Activated CD8-positive, alpha-beta memory T cell treated with anti-CD3 and anti-CD28 coated beads for 24 hours (primary cell): ENCODE data around the gene CCDC82.

ENCODE experiments used
- DNase-seq: peaks from one replicate; pipeline ENCODE4 v3.0.0-alpha.2; 2020

CCDC82 gene

DNA sequence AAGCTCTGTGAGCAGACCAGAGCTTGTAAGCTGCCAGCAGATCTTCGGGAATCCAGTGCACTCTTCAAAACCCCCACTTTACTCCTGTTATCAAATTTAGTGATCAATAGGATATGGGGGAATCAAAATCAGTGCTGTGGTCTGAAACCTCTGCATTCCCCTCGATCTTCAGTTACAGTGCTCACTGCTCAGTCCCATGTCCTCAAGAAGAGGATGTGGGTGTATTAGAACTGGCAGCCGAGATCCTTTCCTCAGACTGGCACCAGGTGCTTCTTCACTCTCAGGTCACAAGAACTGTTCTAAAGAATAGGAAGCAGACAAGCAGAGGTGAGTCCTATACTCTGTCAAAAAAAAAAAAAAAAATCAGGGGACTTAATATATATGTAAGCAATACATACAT, 31.4 kb downstream of the CCDC82 start:
- DNase-seq = no peak

DNA sequence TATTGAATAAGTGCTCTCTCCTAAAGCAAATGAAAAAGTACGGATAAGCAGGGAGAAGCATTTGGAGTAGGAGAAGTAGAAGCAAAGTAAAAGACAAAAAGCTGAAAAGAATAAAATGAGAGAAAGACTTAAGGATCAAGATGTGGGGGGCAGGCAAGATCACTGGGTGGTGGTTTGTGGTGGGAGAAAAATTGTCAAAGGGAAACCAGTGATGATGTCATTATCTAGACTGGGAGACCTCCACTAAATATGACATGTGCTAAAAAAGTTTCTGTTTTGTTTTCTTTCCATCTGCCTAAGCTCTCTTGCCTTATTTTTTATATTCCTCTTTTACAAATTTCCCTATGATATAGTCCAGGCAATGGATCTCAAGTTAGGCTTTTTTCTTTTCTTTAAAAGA, 31.9 kb downstream of the CCDC82 start:
- DNase-seq = no peak

DNA sequence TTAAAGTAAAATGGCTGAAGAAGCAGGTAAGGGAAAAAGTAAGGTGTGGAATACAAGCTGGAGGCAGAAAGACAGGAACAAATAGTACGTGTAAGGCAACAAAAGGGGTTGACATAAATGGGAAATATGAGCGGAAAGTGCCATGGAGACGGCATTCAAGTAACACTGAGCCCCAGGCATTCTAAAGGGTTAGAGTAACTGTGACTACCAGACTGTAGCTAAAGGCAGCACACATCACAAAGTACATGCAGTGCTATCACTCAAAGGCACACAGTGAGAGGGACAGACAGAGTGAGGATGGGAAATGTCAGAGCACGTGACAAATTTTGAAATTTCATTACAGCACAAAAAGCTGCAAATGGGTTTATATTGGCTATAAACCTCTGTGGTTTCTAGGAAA, 32.9 kb downstream of the CCDC82 start:
- no peak for DNase-seq

DNA sequence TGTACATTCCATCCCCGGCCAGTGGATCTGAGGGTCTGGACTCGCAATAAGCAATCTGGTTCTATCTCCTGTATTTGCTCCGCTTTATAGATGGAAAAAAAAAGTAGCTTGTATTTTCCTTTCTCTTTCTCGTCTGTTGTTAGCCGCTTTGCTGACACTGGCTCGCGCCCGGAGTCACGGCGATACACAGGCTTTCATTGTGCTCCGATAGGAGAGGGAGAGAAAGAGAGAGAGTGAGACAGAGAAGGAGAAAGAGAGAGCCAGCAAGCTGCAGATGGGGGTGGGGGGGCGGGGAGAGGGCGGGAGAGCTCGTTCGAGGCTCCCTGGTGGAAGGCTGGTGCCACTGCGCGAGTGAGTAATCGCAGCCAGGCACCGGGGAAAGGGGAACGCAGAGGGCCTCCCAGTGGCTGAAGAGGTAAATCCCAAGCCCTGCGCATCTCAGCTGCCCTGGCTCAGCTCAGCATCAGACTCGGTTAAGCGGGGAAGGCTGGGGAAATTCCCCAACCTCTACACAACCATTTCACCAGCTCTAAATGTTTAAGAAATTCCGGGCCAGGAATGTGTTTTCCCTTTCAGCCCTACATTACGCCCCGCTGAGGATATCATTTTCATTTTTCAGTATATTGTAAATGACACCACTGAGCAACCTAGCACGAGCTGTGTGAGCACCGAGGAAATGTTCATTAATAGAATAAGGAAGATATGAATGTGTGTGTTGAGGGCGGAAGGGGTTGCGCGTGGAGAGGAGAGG, 46.6 kb downstream of the CCDC82 start, which contains the start of gene MAML2:
Gene MAML2 (minus strand): TSS at position 235 of the 751 bp plus-strand sequence. CDS start 1,300 bp downstream, outside the sequence.
- peak; percentile 90 for DNase-seq

DNA sequence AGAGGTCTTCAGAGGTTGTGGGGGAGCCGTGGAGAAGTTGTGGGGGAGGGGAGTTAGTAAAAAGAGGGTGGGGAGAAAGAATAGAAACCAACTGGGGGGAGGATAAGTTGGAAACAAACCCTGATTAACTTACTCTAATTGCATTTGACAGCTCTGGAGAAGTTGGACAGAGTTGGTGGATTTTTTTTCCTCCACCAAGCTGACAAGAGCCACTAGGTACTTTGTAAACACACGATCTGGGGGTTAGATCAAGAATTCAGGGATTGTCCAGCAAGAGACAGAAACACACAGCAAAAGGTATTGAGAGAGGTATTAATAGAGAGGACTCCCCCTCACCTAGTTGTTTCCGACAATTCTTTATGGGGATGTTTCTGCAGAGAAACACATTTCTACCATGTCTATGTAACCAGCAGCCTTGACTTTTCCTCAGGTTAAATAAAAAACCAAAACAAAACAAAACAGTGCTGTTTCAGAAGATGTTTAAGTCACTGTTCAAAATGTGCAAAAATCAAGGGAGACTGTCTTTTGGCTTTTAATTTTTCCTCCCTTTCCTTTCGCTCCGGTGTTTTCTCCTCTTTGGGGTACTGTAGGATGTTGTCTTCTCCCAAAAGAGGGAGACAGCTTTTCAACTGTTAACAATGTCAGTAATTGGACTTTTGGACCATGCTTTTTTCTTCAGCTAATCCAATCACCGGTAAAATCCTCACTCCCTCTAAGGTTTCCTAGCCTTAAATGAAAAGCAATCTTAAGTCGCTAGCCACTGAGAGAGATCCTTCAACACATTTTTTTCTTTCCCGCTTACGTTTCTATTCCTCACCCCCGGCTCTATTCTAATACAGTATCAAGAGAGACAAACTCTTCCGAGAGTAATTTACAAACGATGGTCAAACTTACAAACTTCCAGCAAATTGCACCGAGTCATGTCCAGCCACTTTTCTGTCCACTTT, 47.4 kb downstream of the CCDC82 start:
- DNase-seq = no peak

DNA sequence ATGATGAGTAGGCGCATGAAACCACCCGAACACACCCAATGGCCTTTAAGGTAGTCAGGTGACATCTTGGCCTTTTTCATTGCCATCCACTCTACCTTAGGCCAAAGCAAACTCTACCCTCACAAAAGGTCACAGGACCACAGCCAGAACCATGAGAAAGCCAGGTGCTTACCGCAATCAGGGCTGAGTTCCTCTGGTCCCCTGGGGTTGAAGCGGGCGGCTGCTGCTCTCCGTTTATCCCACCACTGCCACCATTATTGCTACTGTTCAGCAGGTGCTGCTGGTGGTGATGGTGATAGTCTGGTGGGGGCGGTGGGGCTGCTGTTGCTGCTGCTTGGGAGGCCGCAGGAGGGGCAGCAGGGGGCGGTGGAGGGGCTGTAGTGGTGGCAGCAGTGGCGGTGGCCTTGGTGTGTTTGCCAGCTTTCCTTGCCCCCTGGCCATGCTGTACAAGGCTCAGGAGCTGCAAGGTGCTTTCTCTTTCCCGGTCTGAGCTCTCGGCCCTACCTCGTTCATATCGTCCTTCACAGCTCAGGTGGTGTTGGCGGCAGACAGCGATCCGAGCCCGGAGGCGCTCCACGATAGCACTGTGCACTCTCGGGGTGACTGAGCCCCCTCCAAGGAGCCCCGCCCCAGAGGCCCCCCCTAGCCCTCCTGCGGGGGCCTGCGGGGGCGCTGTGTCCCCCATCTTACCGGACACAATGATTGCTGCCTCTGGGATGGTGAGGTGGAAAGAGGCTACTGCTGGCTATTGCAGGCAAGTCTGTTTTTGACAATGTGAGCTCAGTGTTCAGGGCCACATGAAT, 48.3 kb downstream of the CCDC82 start:
- peak; percentile 83 for DNase-seq

DNA sequence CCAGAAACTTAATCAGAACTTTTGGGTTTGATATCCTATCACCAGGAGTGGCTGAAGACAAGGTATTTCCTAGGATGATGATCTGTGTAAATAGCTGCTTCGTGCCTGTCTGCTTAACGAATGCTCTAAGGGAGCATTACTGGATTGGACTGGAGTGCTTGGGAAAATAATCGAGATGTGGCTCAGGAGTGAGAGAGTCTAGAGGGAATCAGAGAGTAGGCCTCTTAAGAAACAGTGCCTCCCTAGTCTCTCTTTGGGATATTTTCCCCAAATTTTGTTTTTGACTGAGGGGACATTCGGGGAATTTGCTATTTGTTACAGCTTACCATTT, 49.2 kb downstream of the CCDC82 start:
- DNase-seq = no peak

DNA sequence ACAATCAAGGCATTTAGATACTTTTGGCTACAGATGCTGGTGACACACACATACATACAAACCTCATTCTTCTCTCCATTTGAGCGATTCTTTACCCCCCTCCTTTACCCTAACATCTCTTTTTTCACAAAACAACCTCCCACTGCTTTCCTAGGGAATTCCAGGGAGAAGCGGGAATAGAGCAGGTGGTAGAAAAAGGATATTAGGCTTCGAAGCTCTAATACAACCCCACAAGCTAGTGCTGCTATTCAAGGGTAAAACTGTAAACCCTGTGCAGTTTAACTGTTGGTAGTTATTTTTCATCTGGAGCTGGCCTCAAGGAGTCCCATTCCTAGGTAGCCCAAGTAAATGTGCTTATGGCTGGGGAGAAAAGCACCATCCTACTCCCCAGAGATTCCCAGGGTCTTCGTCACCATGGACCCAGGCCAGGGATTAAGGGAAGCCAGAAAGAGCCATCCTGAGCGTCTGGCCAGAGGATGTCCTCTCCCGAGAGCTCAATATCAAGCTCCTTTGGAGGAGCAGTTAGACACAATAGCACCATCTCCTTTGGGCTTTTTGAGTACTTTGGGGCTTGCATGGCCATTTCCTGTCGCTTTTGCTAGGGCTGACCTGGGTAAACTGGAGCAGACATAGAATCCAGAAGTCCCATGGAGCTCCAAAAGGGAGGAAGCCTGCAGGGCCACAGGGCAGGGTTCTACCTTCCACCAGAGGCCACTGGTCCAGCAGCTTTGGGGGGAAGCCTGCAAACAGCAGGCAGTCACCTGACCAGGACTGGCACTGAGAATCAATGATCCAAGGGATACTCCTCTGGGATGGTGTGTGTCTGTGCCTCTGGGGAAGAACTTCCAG, 49.8 kb downstream of the CCDC82 start:
- DNase-seq = peak; percentile 66

DNA sequence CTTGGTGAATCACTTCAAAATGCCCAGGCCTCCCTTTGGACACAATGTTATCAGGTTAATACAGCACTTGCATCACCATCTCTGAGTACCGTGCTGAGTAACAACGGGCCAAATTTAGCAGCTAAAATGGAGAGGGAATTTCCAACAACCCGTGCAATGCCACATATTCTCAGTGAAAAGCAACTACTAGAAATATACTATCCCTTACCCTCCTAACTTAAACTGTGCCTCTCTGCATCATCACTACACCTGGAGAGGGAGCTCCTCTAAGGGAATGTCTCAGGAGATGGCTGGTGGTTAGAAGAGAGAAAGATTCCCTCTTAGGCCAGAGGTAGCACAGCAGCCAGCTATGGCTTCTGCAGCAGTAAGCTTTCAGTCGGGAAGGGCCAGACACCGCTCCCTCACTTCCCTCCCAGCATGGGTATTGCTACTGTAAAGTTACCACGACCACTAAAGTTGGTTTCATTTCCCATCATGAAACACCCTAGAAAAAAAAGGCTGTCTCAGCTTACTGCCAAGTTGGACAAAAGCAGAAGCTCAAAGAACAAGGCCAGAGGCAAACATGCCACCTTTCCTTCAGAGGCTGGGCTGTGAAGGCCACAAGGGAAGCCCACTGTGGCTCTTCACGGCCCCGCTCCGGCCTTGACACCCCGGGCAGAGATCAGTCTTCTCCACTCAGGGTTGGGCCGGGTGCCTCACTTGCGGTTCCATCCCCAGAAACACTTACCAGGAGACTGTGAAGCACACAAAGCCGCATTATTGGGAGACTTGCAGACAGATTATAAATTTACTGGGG, 50.6 kb downstream of the CCDC82 start:
- DNase-seq = peak; percentile 71

DNA sequence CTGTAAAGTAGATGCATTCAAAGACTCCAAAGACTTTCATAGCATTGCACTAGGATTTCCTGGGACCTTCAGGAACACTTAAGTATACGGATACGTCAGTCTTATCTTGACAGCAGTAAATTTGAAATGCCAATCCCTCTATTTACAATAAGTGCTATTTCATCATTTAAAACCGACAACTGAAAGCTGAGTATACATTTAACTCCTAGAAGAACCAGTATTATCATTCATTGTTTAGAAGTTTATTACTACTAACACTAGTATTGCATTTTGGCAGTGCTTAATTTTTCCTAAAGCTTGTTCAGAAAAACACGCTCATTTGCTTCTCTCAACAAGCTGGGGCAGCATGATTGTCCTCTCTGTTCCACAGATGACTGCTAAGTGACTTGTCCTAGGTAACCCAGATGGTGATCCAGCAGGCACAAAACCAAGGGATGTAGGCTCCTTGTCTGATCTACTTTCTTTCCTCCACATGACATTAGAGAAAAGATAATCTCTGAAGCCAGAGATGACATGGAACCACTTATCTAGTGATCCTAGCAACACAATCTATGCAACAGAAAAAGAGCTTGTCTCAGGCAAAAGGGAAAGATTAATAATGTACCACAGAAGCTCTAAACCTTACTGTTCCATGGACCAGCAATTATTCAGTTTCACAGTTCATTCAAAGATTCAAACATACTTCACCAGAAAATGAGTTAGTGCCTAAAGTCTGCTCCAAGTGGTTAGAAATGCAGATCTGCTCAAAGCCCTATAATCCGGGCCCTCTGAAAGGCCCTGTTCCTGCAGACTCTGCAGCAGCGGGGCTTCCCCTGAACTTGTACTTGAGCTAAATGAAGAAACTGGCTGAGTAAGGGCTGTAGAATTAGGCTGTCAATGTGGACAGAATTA, 51.9 kb downstream of the CCDC82 start:
- no peak for DNase-seq

DNA sequence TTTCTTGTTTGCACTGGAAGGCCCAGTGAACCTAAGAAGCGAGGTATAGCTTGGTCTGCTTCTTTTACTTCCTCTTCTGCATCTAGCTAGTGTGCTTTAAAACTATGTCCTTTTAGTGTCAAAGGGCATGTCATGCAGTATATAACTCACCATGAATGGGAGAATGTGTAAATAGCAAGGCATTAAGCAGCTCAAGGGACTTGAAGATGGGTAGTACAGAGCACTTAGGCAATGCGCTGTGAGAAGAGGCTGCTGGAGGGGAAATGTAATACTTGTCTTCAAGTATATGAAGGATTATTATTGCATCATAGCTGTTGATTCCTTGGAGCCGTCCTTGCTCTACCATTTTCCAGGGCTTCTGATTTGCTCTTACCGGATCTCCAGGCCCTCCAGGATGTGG, 54.3 kb downstream of the CCDC82 start:
- DNase-seq = no peak

DNA sequence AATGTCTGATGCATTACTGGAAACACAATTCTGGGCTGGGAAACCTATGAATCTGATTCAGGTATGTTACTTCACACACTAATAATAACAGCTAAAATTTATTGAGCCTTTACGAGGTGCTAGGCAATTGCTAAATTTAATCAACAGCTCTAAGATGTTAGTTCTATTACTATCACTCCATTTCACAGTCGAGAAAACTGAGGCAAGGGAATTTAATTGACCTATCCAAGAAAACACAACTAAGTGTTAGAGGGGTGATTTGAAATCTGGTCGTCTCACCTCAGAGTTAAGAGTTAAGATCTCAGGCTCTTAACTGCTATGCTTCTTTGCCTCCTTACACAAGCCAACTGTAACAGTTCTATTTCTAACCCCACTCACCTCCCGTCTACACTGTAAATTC, 55.5 kb downstream of the CCDC82 start:
- DNase-seq = no peak

DNA sequence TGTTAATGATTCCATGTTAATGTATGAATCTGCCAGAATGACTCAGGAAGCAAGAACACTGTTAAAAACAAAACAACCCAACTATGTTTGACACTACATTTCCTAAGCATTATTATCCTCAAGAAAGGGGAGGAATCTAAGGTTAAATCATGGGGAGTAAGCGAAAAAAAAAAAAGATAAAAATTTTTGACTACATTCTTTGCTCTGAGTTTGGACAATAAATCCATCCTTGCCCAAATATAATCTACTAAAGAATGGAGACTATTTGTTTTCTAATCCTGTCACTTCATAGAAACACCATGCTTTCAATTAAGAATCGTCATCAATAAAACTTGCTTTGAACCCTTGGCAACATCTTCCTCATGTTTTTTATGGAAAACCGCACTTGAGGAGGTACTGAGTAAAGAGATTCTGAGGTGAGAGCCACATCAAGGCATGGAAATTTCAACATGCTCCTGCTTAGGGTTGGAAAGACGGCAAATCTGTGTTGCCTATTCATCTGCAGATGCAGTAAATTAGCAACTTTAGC, 56.5 kb downstream of the CCDC82 start:
- DNase-seq = no peak

DNA sequence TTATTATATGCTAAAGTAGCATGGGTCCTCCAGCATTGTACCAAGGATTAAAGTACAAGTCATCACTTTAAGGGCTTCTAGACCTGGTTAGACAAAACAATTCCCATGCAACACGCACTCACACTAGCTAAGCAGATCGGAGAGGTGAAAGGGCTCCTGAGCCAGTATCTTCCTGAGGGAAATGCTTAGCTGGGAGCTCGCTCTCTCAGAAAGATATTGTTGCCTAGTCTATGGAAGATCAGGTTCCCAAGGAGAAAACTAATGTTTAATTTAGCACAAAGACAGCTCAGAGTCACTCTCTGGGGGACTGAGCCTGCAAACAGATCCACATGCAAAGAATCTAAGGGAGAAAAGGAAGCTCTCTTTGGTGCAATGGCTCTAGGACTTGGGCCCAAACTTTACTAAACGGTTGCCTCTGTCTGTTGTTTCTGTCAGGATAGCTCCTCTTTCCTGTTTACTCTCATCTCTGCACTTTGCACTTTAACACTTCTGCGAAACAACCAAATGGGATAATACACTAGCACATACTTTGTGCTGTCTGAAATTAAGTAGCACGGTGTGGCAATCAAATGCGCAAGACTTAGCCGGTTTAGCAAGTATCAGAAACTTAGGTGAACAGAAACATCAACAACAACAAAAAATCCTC, 57.5 kb downstream of the CCDC82 start:
- DNase-seq = no peak

DNA sequence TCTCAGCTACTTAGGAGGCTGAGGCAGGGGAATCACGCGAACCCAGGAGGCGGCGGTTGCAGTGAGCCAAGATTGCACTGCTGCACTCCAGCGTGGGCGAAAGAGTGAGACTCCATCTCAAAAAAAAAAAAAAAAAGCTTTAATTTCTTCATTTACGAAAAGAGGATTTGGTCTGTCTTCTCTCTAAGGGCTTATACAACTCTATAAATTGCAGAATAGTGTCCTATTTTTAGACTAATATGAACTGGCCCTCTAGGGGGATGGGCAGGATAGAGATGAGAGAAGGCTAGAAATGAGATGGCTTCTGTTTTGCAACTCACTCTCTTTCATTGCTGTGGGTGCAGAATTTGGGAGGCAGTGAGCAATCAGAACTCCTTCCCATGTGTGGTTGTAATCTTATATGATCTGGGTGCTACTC, 58.0 kb downstream of the CCDC82 start:
- DNase-seq = no peak

DNA sequence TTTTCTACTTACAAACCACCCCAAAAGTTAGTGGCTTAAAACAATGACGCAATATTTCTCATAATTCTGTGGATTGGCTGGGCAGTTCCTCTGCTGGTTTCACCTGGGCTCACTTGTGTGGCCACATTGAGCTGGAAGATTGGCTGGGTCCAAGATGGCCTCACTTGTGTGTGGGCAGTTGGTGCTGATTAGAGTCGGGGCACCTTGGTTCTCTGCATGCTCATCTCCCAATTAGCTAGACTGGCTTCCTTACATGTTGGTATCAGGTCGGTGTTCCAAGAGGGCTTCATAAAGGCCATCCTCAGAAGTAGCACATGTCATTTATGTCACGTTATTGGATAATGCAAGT, 59.2 kb downstream of the CCDC82 start:
- no peak for DNase-seq

DNA sequence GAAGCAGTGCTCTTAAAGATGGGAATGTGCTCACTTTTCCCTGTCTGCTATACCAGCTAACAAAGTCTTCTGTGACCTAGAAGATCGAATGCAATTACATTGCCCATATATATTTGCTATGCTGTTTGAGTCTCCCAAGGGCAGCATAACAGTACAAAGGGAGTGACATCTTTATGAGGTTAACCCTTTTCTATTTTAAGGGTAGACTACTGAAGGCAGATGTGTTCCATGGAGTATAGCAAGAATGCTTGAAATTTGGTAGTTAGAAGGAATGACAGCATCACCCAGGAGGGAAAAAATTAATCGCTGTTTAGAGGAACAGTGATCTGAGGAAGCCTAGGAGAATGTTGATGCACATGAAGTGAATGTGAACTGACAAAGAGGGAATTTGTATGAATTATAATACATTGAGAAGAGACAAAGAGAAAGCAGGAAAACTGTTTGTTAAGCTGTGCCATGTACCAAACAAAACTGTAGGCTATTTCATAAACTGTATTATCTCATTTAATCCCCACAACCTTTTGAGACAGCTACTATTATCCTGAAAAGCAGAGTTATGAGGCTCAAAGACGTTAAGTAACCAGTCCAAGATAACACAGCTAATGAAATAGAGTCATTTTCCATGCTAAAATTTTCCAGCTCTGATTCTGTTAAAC, 59.7 kb downstream of the CCDC82 start:
- no peak for DNase-seq

DNA sequence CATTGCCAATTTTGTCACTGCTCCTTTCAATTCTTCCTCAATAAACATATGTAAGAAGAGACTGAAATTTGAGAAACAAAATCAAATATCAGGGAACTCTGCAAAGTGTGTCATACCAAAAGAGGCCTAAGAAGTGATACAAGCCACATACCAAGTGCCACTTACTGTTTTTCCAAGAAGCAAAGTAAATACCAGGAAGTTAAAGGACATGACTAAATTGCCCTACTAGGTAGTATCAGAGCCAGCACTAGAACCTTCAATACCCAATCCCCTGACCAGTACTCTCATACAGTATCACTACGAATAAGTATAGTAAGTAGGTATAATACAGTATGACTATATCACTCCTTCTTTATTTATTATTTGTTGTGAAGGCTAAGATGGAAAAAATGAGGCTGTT, 60.3 kb downstream of the CCDC82 start:
- no peak for DNase-seq

DNA sequence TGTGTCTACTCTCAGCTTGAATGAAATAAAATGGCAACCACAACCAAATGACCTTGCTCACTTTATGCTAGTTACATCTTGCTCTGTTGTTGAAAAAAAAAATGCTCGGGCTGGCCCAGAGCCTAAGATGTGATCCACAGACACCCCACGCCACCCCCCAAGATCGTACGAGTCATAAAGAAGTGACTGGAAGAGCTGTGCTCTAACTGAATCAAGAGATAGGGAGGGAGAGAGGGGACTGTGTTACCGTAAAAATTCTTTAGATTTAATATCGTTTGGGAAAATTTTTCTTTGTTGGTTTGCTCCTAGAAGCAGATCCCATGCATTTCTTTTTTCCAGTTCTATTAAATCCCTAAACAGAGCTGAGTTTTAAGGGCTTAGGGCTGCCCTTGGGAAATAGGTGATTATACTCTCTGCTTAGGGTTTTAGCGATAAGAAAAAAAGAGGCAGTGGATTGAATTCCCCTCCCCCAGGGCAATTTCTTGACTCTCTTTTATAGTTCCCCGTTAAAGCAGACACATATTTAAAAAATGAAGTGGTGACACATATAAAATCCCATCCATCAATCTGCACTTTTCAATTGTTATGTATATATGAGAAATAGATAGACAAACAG, 61.2 kb downstream of the CCDC82 start:
- DNase-seq = no peak
